HG02884 (cell line): ENCODE data around the gene NLRP1.

Experiments
- ATAC-seq: cut with Tn5 transposase; IDR thresholded peaks from one replicate; pipeline ENCODE4 v1.9.1; 2021; ENCODE audit warnings: mild to moderate bottlenecking, moderate library complexity; ENCODE audit not compliant: unreplicated experiment

Gene NLRP1

DNA sequence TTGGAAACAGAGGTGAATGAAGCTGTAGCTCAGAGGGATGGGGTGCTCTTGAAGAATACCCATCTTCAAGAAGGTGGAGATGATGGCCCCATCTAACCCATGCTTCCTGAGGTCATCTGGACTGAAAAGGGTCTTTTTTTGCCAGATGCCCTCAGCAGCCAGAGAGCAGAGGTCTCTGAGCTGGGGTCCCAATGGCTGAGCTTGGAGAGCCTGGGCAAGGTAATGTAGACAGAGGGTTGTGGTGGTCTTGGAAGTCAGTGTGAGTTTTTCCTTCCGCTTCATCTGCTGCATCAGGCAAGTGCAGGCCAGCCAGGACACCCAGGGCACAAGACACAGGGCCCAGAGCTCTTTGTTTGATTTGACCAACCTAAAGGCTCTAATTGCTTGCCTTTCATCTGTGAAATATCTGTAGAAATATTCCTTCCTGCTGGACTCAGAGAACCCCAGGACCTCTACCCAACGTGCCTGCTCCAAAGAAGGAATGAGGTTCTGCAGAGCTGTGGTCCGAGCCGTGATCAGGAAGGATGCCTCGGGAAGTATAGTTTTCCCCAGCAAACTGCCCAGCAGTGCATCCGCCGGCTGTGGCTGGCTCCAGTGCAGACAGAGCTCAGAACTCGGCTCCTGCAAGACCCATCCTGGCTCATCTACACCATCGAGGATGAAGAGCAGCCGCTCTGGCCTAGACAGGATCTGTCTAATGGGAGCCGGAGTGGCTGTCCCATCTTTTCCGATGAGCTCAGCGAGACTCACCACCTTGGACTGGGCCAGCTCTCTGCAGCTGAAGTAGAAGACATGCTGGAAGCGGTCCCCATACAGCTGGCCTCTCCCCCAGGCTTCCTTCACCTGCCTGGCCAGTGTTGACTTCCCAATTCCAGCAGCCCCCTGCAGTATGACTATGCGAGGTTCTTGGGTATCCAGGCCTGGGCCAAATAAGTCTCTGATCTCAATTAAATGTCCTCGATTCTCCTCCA lies 25.2 kb downstream of the NLRP1 start:
- ATAC-seq = no peak

DNA sequence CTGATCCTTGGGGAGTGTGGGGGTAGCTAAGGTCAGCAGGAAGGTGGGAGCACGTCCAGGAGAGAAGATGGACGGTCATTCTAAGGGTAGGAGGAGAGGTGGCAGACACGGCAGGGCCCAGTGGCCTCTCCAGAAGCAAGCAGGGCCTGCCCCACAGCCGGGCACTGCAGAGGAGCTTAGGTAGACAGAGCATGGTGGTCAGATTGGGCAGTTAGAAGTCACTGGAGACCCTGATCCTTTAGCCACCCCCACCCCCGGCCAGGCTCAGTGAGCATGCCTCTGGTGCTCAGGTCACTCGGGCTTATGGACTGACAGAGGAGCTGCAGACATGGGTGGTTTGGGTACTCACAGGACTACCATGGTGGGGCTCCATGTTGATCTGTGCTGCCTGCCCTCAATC lies 26.3 kb downstream of the NLRP1 start:
- no peak for ATAC-seq

DNA sequence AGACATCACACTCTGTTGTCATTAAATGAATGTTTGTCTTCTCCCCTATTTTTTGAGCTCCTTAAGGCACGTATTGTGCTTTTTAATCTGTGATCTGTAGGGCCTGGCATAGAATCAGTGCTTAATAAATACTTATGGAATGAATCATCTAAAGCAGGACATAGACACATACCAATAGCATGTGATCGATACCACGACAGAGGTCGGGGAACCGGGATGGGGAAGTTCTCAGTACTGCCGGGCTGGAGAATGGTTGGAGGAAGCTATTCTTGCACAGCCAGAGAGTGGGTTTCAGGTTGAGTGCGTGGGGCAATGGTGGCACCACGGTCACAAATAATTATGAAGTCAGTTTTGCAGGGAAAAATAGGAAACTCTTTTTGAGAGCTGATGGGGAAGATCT lies 26.8 kb downstream of the NLRP1 start:
- no peak for ATAC-seq

DNA sequence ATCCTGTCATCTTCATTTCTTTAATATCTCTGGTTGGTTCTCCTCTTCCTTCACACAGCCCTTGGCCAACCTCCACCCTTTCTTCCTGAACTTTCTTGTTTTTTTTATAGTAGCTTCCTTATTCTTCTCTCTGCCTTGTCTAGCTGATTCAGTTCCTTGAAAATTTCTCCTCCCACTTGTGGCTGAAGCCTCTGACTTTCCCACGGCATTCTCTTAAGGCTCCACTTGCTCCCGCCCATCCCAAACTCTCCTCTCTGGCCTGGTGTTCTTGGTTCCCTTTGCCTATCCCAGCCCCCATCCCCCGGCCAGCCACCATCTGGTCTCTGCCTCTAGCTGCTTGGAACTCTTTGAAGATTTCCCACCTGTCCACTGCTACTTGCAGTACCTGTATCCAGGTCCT lies 29.1 kb downstream of the NLRP1 start:
- ATAC-seq = no peak

DNA sequence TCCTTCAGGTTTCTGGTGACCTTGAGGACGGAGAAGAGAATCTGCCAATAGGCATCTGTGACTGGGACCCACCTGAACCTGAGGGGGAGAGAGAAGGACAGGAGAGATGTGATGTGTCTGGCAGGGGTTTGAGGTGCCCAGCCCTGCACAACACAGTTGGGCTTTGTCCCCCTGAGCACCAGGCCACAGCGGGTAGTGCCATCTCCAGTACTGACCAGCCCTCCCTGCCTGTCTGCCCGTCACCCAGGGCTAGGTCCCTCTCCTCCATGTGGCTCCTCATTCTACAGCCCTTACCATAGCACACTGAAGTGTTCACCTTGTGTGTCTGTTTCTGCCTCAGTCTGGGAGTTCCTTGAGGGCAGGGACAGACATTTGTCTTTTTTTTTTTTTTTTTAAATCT lies 30.8 kb downstream of the NLRP1 start:
- no peak for ATAC-seq

DNA sequence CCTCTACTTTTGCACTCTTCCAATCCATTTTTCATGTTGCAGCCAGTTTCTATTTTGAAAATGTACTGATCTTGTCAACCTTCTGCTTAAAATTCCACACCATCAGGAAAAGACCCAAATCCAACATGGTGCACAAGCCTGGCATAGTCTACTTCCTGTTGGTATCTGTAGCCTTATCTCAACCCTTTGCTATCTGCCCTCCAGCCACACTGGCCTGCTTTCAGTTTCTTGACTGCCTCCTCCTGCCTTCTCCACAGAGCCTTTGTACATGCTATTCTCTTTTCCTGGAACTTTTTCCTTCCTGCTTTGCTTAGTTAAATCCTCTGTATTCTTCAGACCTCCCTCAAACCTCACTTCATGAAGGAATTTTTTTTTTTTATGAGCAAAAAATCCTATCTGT lies 31.5 kb downstream of the NLRP1 start:
- ATAC-seq = no peak

DNA sequence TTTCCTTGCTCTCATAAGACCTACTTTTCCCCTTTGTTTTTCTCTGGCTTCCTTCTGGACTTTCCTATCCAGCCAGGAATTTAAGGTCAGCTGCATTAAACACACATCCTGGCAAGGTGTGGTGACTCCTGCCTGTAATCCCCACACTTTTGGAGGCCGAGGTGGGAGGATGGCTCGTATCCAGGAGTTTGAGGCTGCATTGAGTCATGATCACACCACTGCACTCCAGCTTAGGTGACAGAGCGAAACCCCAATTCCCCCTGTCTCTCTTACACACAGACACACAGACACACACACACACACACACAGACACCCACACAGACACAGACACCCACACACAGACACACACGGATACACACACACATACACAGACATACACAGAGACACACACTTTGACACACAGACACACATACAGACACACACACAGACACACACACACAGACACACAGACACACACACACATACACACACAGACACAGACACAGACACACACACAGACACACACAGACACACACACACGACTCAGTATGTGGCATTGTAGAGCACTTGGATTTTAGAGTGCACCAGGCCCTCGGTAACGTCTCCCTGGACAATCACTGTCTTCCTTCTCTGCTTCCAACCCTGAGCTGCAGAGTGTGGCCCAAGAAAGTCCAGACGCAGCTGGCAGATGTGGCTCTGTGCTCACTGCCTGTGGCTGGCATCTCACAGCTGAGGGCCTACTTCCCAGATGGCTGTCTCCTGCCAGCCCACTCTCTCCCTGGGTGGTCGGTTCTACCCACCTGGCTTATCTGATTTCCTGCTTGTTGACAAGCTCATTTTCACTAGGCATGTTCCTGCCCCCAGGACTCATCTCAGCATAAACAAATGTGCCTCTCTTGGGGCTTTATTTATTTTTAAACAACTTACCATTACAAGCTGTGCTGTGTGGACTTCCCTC lies 39.0 kb downstream of the NLRP1 start:
- no peak for ATAC-seq

DNA sequence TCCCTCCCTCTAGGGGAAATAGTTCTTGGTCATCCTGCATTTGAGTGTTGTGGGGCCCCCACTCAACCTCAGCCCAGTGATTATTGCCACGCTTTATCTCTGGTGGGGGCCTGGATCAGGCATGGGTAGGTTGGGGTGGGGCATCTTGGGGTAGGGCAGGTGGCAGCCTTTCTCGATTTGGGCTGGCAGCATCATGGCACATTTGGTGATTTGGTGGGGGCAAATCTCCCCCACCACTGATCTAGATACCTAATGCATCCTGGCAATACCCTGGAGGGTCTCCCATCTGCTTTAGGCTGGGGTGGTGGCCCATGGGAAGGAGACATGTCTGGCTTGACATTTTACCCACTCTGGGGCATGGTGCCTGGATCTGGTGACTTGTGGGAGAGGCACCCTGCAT lies 40.2 kb downstream of the NLRP1 start:
- ATAC-seq = no peak

DNA sequence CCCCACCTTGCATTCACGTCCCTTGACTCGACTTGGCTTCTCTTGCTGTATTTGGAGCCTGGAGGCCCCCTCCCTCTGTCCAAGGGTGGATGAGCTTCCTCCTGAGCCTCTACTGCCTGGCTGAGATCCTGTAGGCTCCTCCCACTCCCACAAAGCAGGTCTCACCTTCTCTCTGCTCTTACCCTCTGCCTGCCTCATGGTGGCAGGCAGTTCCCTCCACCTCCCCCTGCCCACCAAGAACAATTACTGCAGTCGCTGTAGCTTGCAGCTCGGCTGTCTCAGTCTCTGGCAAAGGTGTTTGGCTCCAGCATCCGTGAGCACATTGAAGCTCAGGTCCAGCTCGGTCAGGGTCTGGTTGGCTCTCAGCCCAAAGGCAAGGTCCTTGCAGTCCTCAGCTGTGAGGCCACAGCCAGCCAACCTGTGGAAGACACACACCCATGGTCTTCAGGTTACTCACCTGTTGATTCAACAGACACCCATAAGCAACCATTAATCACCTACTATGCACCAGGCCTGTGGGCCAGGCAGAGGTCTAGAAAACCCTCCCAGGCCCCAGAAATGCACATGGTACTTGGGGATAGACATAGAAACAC lies 42.6 kb downstream of the NLRP1 start:
- ATAC-seq = no peak

DNA sequence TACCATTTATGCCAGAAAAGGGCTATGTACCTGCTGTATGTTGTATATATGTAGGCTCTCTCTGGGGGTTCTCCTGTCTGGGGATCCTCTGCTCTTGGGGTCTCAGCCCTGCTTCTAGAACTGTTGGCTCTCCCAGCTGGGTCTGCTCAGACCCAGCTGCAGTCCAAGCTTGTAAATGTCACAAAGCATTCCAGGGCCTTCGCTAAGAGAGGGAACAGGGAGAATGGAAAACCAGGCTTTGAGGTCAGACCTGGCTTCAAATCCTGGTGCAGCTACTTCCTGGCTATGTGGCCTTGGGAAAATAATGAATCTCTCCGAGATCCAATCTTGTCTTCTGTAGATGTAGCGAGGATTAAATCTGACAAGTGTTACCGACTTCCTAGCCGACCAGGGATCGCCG lies 44.0 kb downstream of the NLRP1 start:
- ATAC-seq = no peak

DNA sequence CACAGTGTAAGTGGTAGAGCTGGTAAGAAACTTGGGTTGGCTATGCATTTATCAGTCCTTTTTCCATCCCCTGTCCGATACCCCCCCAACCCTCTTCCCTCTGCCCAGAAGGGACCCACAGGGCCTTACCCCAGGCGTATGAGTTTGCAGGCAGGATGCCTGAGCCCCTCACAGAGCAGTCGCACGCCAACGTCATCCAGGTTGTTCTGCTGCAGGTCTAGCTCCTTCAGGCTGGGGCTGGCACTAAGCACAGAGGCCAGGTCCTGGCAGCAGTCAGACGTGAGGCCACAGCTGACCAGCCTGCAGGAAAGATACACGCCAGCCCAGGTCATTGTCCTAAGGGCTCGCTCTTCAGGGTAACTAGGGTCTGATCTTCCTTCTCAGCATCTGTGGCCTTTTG lies 45.0 kb downstream of the NLRP1 start:
- ATAC-seq = no peak

DNA sequence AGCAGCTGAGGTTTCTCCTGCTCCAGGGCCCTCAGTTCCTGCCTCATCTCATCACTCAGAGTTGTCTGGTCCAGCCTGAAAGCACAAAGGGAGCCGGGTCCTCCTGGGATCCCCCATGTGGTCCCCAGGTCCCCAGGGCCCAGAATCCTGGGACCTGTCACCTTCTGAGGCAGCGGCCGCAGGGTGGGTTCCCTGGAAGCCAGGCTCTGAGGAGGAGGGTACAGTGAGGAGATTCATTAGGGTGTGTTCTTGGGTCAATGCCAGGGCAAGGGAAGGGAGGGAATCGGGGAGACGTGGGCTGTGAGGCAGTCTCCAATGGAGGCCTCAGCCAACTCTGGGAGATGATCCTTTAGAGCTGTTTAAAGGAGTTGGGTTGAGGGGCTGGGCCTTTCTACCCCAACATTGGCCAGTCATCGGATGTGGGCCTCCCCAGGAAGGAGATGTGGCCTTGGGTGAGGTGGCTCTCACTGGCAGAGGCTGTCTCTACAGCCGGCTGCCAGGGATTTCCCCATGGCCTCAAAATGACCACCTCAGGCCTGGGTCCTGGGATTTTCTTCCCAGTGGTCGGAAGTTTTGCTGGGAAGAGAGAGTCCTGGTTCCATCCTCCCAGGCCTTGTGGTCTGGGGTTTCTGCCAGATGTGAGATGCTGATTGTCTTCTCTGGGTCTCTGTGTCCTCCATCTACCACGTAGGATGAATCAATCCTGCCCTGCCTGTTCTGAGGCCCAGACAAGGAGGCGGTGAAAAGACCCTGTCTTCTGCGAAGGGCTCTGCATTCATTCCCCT lies 47.3 kb downstream of the NLRP1 start:
- no peak for ATAC-seq

DNA sequence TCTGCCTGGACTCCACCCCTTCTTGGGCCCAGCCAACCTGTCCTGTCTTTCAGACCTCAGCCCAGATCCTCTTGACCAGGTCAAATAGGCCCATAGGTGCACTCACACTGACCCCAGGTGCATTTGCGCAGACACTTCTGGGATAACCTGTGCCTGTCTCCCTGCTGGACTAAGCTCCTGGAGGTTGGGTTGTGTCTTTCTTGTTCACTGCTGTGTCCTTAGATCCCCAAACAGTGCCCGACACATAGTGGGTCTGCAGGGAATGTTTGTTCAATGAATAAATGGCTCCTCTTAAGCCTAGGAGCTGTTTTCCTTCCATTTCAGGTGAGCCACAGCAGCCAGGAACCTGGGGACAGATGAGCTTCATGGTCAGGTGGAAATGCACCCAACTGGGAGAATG lies 48.9 kb downstream of the NLRP1 start:
- ATAC-seq = no peak

DNA sequence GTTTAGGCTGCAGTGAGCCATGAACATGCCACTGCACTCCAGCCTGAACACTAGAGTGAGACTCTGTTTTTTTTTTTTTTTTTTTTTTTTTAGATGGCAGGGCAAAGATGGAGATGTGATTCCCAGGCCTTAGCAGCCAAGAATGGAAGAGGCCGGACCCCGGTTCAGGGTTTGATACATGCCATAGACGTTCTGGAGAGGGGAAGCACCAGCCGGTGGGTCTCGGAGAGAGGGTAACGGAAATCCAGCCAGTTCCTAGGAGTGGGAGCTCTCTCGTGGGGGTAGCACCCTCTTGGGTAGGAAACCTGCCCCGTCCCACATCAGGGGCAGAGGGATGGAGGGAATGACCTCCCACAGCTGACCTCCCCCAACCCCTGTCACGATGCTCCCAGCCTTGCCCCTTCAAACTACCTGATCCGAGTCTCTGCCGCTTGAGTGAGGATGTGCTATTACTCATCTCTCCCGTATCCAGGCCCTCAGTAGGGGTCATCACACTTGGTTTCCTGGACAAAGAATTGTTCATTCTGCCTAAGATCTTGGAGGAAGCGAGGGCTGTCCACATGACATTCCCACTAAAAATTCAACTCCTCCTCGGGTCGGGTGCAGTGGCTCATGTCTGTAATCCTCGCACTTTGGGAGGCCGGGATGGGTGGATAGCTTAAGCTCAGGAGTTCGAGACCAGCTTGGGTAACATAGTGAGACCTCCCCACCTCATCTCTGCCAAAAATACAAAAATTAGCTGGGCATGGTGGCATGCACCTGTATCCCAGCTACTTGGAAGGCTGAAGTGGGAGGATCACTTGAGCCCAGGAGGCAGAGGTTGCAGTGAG lies 50.6 kb downstream of the NLRP1 start:
- ATAC-seq = no peak

DNA sequence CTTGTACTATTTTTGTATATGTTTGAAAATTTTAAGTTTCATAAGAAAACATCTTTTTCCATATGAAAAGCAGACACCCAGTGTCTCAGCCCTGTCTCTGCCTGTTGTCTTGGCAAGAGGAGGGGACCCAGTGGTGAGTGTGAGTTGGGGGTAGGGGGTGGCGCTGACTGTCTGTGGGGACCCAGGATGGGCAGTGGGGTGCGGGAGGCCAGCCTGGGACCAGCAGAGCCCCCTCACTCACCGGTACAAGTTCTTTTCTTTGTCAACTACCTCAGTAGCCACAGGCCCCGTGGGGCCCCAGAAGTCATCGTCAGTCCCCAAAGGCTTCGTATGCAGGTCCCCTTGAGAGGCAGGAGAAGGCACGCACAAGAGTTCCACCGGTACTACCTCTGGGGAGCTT lies 51.7 kb downstream of the NLRP1 start:
- ATAC-seq = no peak

DNA sequence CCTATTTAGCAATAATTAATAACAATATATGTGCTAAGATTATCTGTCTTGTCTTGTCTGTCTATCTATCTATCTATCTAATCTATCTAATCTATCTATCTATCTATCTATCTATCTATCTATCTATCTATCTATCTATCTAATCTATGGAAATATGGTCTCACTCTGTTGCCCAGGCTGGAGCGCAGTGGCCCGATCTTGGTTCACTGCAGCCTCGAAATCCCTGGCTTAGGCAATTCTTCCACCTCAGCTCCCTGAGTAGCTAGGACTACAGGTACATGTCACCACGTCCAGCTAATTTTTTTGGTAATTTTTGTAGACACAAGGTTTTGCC lies 53.3 kb downstream of the NLRP1 start:
- ATAC-seq = no peak

DNA sequence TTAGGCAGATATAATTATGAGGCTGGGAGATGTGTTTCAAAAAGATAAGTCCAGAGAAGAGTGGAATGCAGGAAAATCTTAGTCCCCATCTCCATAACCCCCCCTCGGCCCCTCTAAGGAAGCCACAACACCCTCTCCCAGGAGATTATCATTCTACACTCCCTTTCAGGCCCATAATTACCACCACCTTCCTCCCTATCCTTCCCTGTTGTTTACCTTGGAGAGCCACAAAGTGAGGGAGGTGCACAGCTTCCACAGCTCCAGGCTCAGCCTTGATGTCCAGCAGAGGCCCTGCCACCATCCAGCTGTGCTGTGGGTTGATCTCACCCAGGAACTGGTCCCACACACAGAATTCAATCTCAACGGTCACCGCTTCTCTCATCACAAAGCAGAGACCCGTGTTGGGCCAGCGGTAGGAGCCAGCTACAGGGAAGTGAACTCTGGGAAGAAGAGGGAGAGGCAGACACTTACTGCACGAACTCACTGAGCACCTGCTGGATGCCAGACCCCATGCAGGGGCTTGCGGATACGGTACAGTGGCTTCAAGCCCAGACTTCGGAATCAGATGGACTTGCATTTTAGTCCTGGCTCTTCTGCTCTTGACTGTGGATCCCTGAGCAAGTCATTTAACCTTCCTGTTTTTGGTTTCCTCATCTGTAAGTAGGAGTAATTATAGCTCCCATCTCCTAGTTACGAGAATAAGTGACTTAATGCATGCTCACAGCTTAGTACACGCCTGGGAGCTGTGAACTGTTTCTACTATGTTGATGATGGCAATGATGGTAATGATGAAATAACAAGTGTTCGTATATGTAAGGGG lies 53.8 kb downstream of the NLRP1 start:
- ATAC-seq = no peak

DNA sequence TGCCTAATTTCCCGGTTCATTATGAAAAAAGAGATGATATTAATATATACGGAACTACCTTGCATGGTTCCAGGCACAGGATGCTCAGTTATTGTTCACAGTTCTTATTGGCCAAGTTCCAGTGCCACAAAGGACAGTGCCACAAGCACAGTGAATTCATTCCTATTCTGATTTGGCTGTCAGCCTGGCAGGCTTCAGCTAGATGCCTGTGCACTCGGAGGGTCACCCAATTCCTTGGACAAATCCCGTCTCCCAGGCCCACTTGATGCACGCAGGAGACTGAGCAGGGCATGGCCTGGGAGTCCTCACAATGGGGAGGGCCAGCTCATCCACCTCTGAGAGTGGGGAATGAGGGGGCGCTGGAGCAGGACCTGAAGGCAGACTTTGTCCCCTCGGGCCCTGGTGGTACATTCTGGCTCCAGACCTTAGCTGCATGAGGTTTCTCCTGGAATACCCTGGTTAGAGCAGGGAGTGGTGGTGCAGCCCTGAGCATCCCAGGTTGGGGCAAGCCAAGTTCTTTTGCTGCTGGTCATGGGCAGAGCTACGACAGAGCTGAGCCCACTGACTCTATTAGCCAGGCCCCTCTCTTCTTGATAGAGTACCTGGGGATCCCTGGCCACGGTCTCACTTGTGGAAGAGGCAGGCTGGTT lies 56.6 kb downstream of the NLRP1 start:
- no peak for ATAC-seq
